Transverse colon (tissue), 4 donors: Measurements from ENCODE around the gene RABGGTA.

Experiments
- CTCF ChIP-seq, 5 experiments: fragments of 200-600 bp in 3 of 5; fragments of 450-650 bp in 2 of 5; sonication (generic) in 3 of 5; IDR thresholded peaks; 1 replicate in 2 of 5; 2 replicates in 3 of 5; pipeline ENCODE4 v1.5.1; 2016 to 2017; ENCODE audit warnings: antibody characterized with exemption in 5 of 5, inconsistent platforms in 3 of 5, mild to moderate bottlenecking in 2 of 5, moderate library complexity in 1 of 5
- EP300 ChIP-seq: sonication (generic); formaldehyde crosslinking; IDR thresholded peaks from one replicate; pipeline ENCODE4 v1.6.1; 2017; ENCODE audit warnings: antibody characterized with exemption, low read depth
- POLR2A ChIP-seq: fragments of 450-650 bp; IDR thresholded peaks from one replicate; pipeline ENCODE4 v1.6.1; 2016; ENCODE audit warnings: antibody characterized with exemption, mild to moderate bottlenecking, moderate library complexity
- POLR2AphosphoS5 ChIP-seq, 3 donors: sonication (generic); formaldehyde crosslinking; IDR thresholded peaks; one replicate each; pipeline ENCODE4 v1.6.1; 2016; ENCODE audit warnings: antibody characterized with exemption in 3 of 3

GRCh38 chr14:24312736-24313507 is 41.5 kb upstream of the RABGGTA start:
- no peak for TF ChIP-seq CTCF (IDR thresholded peaks at IDR 0.05)
- peak in 1 of 3 donors; percentile 28 for TF ChIP-seq POLR2AphosphoS5 (IDR thresholded peaks at IDR 0.05)
- no peak for TF ChIP-seq POLR2A
- no peak for TF ChIP-seq EP300
